Vagina (tissue), 2 donors: ENCODE measurements around the gene CADPS.

ENCODE experiments used
- POLR2A ChIP-seq, 2 donors: fragments of 450-650 bp; IDR thresholded peaks; one replicate each; pipeline ENCODE4 v1.6.1; 2017; ENCODE audit warnings: antibody characterized with exemption in 2 of 2, mild to moderate bottlenecking in 2 of 2, moderate library complexity in 2 of 2
- POLR2AphosphoS5 ChIP-seq, 2 donors: sonication (generic); formaldehyde crosslinking; IDR thresholded peaks; one replicate each; pipeline ENCODE4 v1.9.0; 2017; ENCODE audit warnings: antibody characterized with exemption in 2 of 2, mild to moderate bottlenecking in 2 of 2, low read depth in 1 of 2; ENCODE audit not compliant: insufficient read depth in 1 of 2
- TF ChIP-seq, protein P1 (sequence below), 3 experiments: fragments of 450-650 bp in 2 of 3; fragments of 200-600 bp in 1 of 3; sonication (generic) in 1 of 3; IDR thresholded peaks; one replicate each; pipeline ENCODE4 v1.5.1; 2017 to 2019; ENCODE audit warnings: antibody characterized with exemption in 3 of 3, mild to moderate bottlenecking in 2 of 3, moderate library complexity in 2 of 3

DNA sequence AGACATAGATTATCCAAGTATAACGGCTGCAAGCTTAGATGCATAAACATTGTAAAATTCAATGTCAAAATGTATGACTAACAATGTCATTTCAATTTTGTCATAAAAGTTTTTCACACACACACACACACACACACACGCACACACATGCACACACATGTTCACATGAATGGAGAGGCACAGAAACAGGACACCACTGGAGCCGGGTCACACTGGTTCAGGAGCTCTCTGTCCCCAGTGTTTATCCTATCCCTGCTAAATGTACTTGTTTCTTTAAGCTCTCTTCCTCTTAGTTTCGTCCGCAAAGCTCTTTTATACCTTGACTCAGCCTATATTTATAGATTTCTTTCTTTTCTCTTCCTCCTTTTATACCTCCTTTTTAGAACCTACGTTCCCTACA is 249.9 kb downstream of the CADPS start:
- no peak for TF ChIP-seq POLR2A (IDR thresholded peaks at IDR 0.05)
- TF ChIP-seq, protein P1, sequence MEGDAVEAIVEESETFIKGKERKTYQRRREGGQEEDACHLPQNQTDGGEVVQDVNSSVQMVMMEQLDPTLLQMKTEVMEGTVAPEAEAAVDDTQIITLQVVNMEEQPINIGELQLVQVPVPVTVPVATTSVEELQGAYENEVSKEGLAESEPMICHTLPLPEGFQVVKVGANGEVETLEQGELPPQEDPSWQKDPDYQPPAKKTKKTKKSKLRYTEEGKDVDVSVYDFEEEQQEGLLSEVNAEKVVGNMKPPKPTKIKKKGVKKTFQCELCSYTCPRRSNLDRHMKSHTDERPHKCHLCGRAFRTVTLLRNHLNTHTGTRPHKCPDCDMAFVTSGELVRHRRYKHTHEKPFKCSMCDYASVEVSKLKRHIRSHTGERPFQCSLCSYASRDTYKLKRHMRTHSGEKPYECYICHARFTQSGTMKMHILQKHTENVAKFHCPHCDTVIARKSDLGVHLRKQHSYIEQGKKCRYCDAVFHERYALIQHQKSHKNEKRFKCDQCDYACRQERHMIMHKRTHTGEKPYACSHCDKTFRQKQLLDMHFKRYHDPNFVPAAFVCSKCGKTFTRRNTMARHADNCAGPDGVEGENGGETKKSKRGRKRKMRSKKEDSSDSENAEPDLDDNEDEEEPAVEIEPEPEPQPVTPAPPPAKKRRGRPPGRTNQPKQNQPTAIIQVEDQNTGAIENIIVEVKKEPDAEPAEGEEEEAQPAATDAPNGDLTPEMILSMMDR (IDR thresholded peaks at IDR 0.05) = no peak
- no peak for TF ChIP-seq POLR2AphosphoS5 (IDR thresholded peaks at IDR 0.05; ENCODE audit: insufficient read depth in 1 of 2, low read depth in 1 of 2)
